ENCODE measurements around the gene CALCB.

DNA sequence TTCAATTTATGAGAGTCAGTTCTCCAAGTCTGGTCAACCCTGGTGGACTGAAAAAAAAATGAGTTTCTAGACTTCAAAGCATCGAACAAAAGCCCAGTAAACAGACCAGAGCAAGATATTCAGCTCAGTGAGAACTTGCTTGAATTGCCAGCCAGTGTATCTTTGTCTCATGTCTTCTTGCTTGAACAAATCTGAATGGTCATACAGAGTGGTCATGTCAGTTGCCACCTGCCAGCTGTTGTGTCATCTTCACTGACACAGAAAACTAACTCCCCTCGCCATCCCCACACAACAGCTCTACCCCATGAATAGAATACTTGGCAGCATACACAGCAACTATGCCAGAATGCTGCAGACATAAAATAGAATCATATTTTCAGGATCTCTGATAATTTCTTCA, 27.5 kb upstream of the CALCB start:
- TF ChIP-seq POLR2A (IDR thresholded peaks at IDR 0.05) (no peak), POLR2AphosphoS5 (IDR thresholded peaks at IDR 0.05) (no peak)
- TF ChIP-seq, protein P1, sequence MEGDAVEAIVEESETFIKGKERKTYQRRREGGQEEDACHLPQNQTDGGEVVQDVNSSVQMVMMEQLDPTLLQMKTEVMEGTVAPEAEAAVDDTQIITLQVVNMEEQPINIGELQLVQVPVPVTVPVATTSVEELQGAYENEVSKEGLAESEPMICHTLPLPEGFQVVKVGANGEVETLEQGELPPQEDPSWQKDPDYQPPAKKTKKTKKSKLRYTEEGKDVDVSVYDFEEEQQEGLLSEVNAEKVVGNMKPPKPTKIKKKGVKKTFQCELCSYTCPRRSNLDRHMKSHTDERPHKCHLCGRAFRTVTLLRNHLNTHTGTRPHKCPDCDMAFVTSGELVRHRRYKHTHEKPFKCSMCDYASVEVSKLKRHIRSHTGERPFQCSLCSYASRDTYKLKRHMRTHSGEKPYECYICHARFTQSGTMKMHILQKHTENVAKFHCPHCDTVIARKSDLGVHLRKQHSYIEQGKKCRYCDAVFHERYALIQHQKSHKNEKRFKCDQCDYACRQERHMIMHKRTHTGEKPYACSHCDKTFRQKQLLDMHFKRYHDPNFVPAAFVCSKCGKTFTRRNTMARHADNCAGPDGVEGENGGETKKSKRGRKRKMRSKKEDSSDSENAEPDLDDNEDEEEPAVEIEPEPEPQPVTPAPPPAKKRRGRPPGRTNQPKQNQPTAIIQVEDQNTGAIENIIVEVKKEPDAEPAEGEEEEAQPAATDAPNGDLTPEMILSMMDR (IDR thresholded peaks at IDR 0.05), result no peak
